Right lobe of liver (tissue), 6 donors: ENCODE data around the gene IVNS1ABP. TPM values are rescaled to one million over a fixed set of nuclear protein-coding genes. Genes with fewer than 3 reads are reported as not detected.
A peak's percentile ranks its signal among the peaks of the same experiment; 100 is the strongest.
"Not testable (repeated sequence)": the region's sequence is repeated elsewhere in the genome, so short reads cannot be mapped to it uniquely, and the experiment has no call there.

Experiments
- ATAC-seq, 4 donors: fragments of 200-7000 bp; cut with Tn5 transposase; one replicate each; pipeline ENCODE4 v1.9.1; 2020; ENCODE audit warnings: mild to moderate bottlenecking in 4 of 4, moderate library complexity in 4 of 4
- DNase-seq, 3 donors: peaks; one replicate each; pipeline ENCODE4 v3.0.0-alpha.2; 2020
- H3K27ac ChIP-seq, 3 donors: fragments of 200-600 bp; one replicate each; pipeline ENCODE4 v1.8.0; 2022
- H3K27me3 ChIP-seq, 2 donors: fragments of 200-600 bp; one replicate each; pipeline ENCODE4 v1.8.0; 2022
- H3K36me3 ChIP-seq, 4 donors: fragments of 200-600 bp; sonication (generic) in 1 of 4; one replicate each; pipeline versions ENCODE4 v1.5.1 to v1.8.0; 2017 to 2022; ENCODE audit warnings: control low read depth in 1 of 4
- H3K4me1 ChIP-seq, 4 donors: fragments of 200-600 bp; sonication (generic) in 1 of 4; one replicate each; pipeline versions ENCODE4 v1.5.1 to v1.8.0; 2017 to 2022; ENCODE audit warnings: control low read depth in 1 of 4
- H3K4me3 ChIP-seq, 3 donors: fragments of 200-600 bp; one replicate each; pipeline ENCODE4 v1.8.0; 2022
- H3K9me3 ChIP-seq, 4 donors: fragments of 200-600 bp; sonication (generic) in 1 of 4; one replicate each; pipeline versions ENCODE4 v1.5.1 to v1.8.0; 2017 to 2022; ENCODE audit warnings: control low read depth in 1 of 4
- POLR2A ChIP-seq: fragments of 450-650 bp; IDR thresholded peaks from one replicate; pipeline ENCODE4 v1.6.1; 2017; ENCODE audit warnings: antibody characterized with exemption, mild to moderate bottlenecking
- WGBS: methylation state at CpG from one replicate; pipeline ENCODE4 v1.1.6; 2018; ENCODE audit warnings: low coverage, low lambda C conversion rate; ENCODE audit not compliant: insufficient coverage; ENCODE audit errors: missing lambda C conversion rate; 5-methylcytosine and 5-hydroxymethylcytosine counted together
- intact Hi-C, 2 donors: fragments of 100-400 bp; cut with DNase I; formaldehyde crosslinking; loops; one replicate each; pipeline versions ENCODE4 v1.11.2 to v1.14.1; 2022
- long read RNA-seq: library from polyadenylated mRNA; unstranded; transcript quantifications from one replicate; pipeline ENCODE4 v2.0.0, GENCODE V29; 2019
- total RNA-seq, 6 experiments: library from RNA; depleted of rRNA in 2 of 6; stranded (reverse); fragments of >200 nt in 2 of 6; fragmentation: NEBNext Ultra II Directional in 3 of 6; extraction: Animal tissue kit (Norgen Biotek cat#: 25700) in 3 of 6; gene quantifications; one replicate each; pipeline versions ENCODE4 v1.1.0 to v1.2.4, GENCODE V29; 2016 to 2023
- TF ChIP-seq, protein P1 (sequence below), 4 donors: fragments of 200-600 bp in 3 of 4; fragments of 450-650 bp in 1 of 4; IDR thresholded peaks; one replicate each; pipeline versions ENCODE4 v1.5.1 to v1.8.0; 2016 to 2022; ENCODE audit warnings: antibody characterized with exemption in 4 of 4, mild to moderate bottlenecking in 2 of 4
- donor health status: DM: no; HTN: yes; CAD: no.
- donor health status: DM: no; HTN: no; CAD: no.
- donor health status: DM: no; HTN: no; CAD: no.
- donor health status: DM: no; HTN: yes; CAD: no.
- donor health status: DM: no; HTN: yes; CAD: no.

IVNS1ABP gene
- 10 to 100 TPM; 17.0 to 38.3 (median 26.8) TPM for total RNA-seq
- long read RNA-seq, full-length matches to known transcripts = 5 of 6 reads
- long read RNA-seq, partial matches to known transcripts = 0 of 6 reads
- long read RNA-seq, other reads (novel, unspliced or antisense) = 1 of 6 reads

DNA sequence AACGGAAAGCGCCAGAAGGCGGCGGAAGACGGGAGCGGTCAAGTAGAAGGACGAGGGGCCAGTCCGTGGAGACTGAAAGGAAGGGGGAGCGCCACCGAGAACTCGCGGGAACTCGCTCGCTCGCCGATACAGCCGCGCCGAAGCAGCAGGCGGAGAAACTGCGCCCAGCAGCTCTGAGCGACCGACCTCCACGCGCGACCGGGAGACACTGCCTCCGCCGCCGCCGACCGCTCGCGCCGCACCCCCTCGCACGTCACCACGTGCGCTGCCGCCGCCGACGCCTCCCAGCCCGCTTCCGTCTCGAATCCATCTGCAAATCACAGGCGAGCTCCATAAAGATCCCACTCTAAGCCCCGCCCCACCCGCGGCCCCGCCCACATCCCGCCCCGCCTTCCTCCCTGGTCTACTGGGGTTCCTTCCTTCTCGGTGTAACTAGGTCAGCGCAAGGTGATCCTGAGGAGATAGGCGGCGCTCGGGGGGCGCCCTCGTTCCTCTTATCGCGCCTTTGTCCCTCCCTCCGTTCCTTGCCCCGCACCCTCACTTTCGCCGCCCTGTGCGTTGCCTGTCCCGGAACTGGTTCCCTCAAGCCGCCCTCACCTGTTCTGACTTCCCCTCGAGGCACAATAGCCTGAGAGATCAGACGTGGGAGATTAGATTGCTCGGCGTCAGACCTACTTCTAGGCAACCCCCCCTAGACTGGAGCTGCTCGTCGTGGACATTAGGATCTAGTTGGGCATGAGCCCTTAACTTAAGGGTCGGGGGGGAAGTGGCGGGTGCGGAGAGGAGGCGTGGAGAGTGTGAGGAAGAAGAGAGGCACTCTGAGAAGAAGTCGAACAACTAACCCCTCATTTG lies at the start of gene IVNS1ABP:
Gene IVNS1ABP (minus strand): TSS at position 210 of the 852 bp plus-strand sequence. CDS start 7,750 bp downstream, outside the sequence.
- peak within 1 kb of the TSS; percentile 82 to 92 (median 91) for H3K4me3 ChIP-seq
- peak; percentile 98 for TF ChIP-seq POLR2A
- TF ChIP-seq, protein P1, sequence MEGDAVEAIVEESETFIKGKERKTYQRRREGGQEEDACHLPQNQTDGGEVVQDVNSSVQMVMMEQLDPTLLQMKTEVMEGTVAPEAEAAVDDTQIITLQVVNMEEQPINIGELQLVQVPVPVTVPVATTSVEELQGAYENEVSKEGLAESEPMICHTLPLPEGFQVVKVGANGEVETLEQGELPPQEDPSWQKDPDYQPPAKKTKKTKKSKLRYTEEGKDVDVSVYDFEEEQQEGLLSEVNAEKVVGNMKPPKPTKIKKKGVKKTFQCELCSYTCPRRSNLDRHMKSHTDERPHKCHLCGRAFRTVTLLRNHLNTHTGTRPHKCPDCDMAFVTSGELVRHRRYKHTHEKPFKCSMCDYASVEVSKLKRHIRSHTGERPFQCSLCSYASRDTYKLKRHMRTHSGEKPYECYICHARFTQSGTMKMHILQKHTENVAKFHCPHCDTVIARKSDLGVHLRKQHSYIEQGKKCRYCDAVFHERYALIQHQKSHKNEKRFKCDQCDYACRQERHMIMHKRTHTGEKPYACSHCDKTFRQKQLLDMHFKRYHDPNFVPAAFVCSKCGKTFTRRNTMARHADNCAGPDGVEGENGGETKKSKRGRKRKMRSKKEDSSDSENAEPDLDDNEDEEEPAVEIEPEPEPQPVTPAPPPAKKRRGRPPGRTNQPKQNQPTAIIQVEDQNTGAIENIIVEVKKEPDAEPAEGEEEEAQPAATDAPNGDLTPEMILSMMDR (IDR thresholded peaks at IDR 0.05) = peak in 3 of 4 donors; percentile 18 to 28 (median 27)
- H3K36me3 ChIP-seq = no peaks in the 10 kb centered on the region
- WGBS = 2% methylated on average over 33 of the region's 80 CpGs
- intact Hi-C loops = loop anchor here in 1 of 2 donors (10.0 kb wide), 2 partner anchors 158 to 368 kb away; no protein-coding TSS in a partner anchor
- peak within 1 kb of the TSS; percentile 95 to 98 (median 97) for H3K27ac ChIP-seq
- no peaks in the 10 kb centered on the region for H3K27me3 ChIP-seq
- DNase-seq (peak; percentile 96 to 97 (median 97)), ATAC-seq (peak; percentile 80 to 90 (median 84))
- no peaks in the 10 kb centered on the region for H3K9me3 ChIP-seq
- H3K4me1 ChIP-seq = peaks cover 0 to 37% (median 7%) of the 10 kb centered on the region in 4 donors

DNA sequence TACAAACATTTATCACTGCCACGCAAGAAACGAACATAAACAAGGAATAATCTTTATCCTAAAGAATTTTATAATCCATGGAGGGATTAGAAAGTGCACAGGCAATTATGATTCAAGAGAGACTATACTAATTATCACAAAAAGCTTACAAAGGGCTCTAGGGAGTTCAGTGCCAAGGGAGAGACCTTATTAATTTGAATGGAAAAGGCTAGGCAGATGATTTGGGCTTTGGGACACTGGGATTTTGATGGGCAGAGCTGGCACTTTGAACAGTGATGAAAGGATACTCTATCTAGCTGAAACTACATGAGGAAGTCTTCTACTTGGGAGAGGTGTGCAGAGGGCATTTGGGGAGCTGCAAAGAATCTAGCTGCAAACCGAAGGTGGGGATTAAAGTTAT lies 48.9 kb upstream of the IVNS1ABP start:
- 57% methylated on average over 3 of the region's 3 CpGs for WGBS
- H3K4me1 ChIP-seq = no peaks in the 10 kb centered on the region
- H3K27ac ChIP-seq = no peak overlapping the region
- no peak overlapping the region for H3K4me3 ChIP-seq
- H3K36me3 ChIP-seq = no peaks in the 10 kb centered on the region
- TF ChIP-seq POLR2A = no peak
- TF ChIP-seq, protein P1 (IDR thresholded peaks at IDR 0.05) = no peak
- ATAC-seq (no peak), DNase-seq (no peak)
- no peaks in the 10 kb centered on the region for H3K9me3 ChIP-seq
- no peaks in the 10 kb centered on the region for H3K27me3 ChIP-seq
- intact Hi-C loops = no loop called here

DNA sequence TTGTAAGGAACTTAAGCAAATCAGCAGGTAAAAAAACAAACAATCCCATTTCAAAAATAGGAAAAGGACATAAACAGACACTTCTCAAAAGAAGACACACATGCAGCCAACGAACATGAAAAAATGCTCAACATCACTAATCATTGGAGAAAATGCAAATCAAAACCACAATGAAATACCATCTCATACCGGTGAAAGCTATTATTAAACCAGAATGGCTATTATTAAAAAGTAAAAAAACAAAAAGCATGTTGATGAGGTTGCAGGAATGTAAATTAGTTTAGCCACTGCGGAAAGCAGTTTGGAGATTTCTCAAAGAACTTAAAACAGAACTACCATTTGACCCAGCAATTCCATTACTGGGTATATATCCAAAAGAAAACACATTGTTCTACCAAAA lies 47.5 kb upstream of the IVNS1ABP start:
- H3K36me3 ChIP-seq, ATAC-seq, H3K4me1 ChIP-seq, H3K4me3 ChIP-seq, H3K27me3 ChIP-seq, DNase-seq, intact Hi-C loops, H3K9me3 ChIP-seq, H3K27ac ChIP-seq: not testable (repeated sequence)
- WGBS = 69% methylated on average over 3 of the region's 3 CpGs

DNA sequence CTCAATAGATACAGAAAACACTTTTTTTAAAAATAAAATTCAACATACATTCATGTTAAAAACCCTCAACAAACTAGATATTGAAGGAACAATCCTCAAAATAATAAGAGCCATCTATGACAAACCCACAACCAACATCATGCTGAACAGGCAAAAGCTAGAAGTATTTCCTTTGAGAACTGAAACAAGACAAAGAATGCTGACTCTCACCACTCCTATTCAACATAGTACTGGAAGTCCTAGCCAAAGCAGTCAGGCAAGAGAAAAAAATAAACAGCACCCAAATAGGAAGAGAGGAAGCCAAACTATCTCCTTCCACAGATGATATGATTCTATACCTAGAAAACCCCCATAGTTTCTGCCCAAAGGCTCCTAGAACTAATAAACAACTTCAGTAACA lies 46.2 kb upstream of the IVNS1ABP start:
- intact Hi-C loops = no loop called here
- Histone ChIP-seq H3K36me3 (no peaks in the 10 kb centered on the region), H3K27me3 (no peaks in the 10 kb centered on the region), H3K4me3 (no peak overlapping the region), H3K9me3 (no peaks in the 10 kb centered on the region), H3K4me1 (no peaks in the 10 kb centered on the region), H3K27ac (no peak overlapping the region)
- ATAC-seq (peak in 1 of 4 donors; percentile 20), DNase-seq (no peak)
- TF ChIP-seq POLR2A = no peak
- TF ChIP-seq, protein P1 (IDR thresholded peaks at IDR 0.05) = no peak

DNA sequence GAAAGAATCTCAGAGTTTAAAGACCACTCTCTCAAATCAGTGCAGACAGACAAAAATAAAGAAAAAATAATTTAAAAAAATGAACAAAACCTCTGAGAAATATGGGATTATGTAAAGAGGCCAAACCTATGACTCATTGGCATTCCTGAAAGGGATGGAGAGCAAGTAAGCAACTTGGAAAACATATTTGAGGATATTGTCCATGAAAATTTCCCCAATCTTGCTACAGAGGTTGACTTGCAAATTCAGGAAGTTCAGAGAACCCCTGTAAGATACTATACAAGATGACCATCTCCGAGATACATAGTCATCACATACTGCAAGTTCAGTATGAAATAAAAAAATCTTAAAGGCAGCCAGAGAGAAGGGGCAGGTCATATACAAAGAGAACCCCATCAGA lies 43.7 kb upstream of the IVNS1ABP start:
- intact Hi-C loops = no loop called here
- 60% methylated on average over 1 of the region's 1 CpG for WGBS
- TF ChIP-seq, protein P1 (IDR thresholded peaks at IDR 0.05) = no peak
- no peak for TF ChIP-seq POLR2A

More for the DNA sequence above, 43.7 kb upstream of the IVNS1ABP start:
- H3K36me3 ChIP-seq = no peaks in the 10 kb centered on the region
- H3K4me1 ChIP-seq = no peaks in the 10 kb centered on the region
- H3K9me3 ChIP-seq = no peaks in the 10 kb centered on the region
- DNase-seq (no peak), ATAC-seq (no peak)
- no peak overlapping the region for H3K27ac ChIP-seq
- no peak overlapping the region for H3K4me3 ChIP-seq
- no peaks in the 10 kb centered on the region for H3K27me3 ChIP-seq
